Astrocyte (in vitro differentiated cells and primary cell): ENCODE measurements around the gene SUSD6. TPM values are rescaled to one million over a fixed set of nuclear protein-coding genes. Genes with fewer than 3 reads are reported as not detected.

Source experiments
- DNase-seq: peaks from one replicate; pipeline ENCODE4 v3.0.0-alpha.2; 2010; ENCODE audit warnings: low read depth
- FAIRE-seq: peaks from 2 replicates; lab custom pipeline; 2011; peaks lifted over from hg19 to GRCh38; lab: Jason Lieb, UNC
- H2AFZ ChIP-seq: 2 replicates; pipeline ENCODE4 v1.6.0; 2012; ENCODE audit warnings: low read depth, low read length, inconsistent platforms
- H3K27ac ChIP-seq: 2 replicates; pipeline ENCODE4 v1.5.1; 2011; ENCODE audit warnings: low read depth, low read length, inconsistent platforms
- H3K27me3 ChIP-seq: 2 replicates; pipeline ENCODE4 v1.6.0; 2011; ENCODE audit warnings: low read length, inconsistent platforms; ENCODE audit not compliant: insufficient read depth
- H3K36me3 ChIP-seq: 2 replicates; pipeline ENCODE4 v1.5.1; 2011; ENCODE audit warnings: low read length, inconsistent platforms; ENCODE audit not compliant: insufficient read depth
- H3K4me1 ChIP-seq: 2 replicates; pipeline ENCODE4 v1.5.1; 2011; ENCODE audit warnings: low read length, inconsistent platforms; ENCODE audit not compliant: insufficient read depth
- H3K4me2 ChIP-seq: 2 replicates; pipeline ENCODE4 v1.6.0; 2012; ENCODE audit warnings: low read length, inconsistent platforms
- H3K4me3 ChIP-seq: 2 replicates; pipeline ENCODE4 v1.5.1; 2011; ENCODE audit warnings: low read depth, mild to moderate bottlenecking, low read length, inconsistent platforms; ENCODE audit not compliant: insufficient read depth
- H3K79me2 ChIP-seq: 2 replicates; pipeline ENCODE4 v1.6.0; 2012; ENCODE audit warnings: mild to moderate bottlenecking, low read length, inconsistent platforms; ENCODE audit not compliant: insufficient read depth
- H3K9ac ChIP-seq: 2 replicates; pipeline ENCODE4 v1.6.0; 2012; ENCODE audit warnings: mild to moderate bottlenecking, low read length, inconsistent platforms
- H3K9me3 ChIP-seq: 2 replicates; pipeline ENCODE4 v1.5.1; 2012; ENCODE audit warnings: low read depth, mild to moderate bottlenecking, low read length, inconsistent platforms; ENCODE audit not compliant: insufficient read depth
- H4K20me1 ChIP-seq: 2 replicates; pipeline ENCODE4 v1.6.0; 2012; ENCODE audit warnings: low read length, inconsistent platforms; ENCODE audit not compliant: insufficient read depth
- H3K27ac Mint-ChIP-seq: one replicate; pipeline ENCODE4 v1.8.0; 2021; ENCODE audit warnings: mild to moderate bottlenecking, mixed read lengths; ENCODE audit not compliant: unreplicated experiment
- H3K27me3 Mint-ChIP-seq: one replicate; pipeline ENCODE4 v1.8.0; 2021; ENCODE audit warnings: low read depth, mixed read lengths; ENCODE audit not compliant: unreplicated experiment
- H3K36me3 Mint-ChIP-seq: one replicate; pipeline ENCODE4 v1.8.0; 2021; ENCODE audit warnings: low read depth, mixed read lengths; ENCODE audit not compliant: unreplicated experiment
- H3K4me1 Mint-ChIP-seq: one replicate; pipeline ENCODE4 v1.8.0; 2021; ENCODE audit warnings: low read depth, mixed read lengths; ENCODE audit not compliant: unreplicated experiment
- H3K4me3 Mint-ChIP-seq: one replicate; pipeline ENCODE4 v1.8.0; 2021; ENCODE audit warnings: mild to moderate bottlenecking, moderate library complexity, mixed read lengths; ENCODE audit not compliant: unreplicated experiment
- H3K9me3 Mint-ChIP-seq: one replicate; pipeline ENCODE4 v1.8.0; 2021; ENCODE audit warnings: mild to moderate bottlenecking, mixed read lengths; ENCODE audit not compliant: unreplicated experiment
- CTCF ChIP-seq: IDR thresholded peaks from 2 replicates; pipeline ENCODE4 v1.5.1; 2011; ENCODE audit warnings: low read depth, mild to moderate bottlenecking, inconsistent platforms, low read length, moderate library complexity; ENCODE audit not compliant: insufficient read depth
- EZH2 ChIP-seq: IDR thresholded peaks from 2 replicates; pipeline ENCODE4 v1.6.1; 2012; ENCODE audit warnings: mild to moderate bottlenecking, low read length, inconsistent platforms; ENCODE audit not compliant: insufficient read depth
- total RNA-seq: library from RNA; stranded (reverse); gene quantifications from 2 replicates; pipeline ENCODE4 v1.2.1, GENCODE V29; 2021

SUSD6 gene
- total RNA-seq, 1 donor from 2014 or later, result 25.6 TPM

GRCh38 chr14:69669375-69669774 lies 58.0 kb downstream of the SUSD6 start:
- Histone ChIP-seq H2AFZ (no peak overlapping the region), H3K79me2 (peaks cover 78% of the 10 kb centered on the region), H4K20me1 (peaks cover 89% of the 10 kb centered on the region), H3K9ac (no peak overlapping the region), H3K27ac (no peak overlapping the region), H3K9me3 (no peaks in the 10 kb centered on the region), H3K4me1 (peaks cover 16% of the 10 kb centered on the region), H3K27me3 (no peaks in the 10 kb centered on the region), H3K4me2 (no peak overlapping the region), H3K4me3 (no peak overlapping the region), H3K36me3 (no peaks in the 10 kb centered on the region)
- TF ChIP-seq CTCF (no peak), EZH2 (no peak)
- Mint-ChIP-seq H3K36me3 (peaks cover 13% of the 10 kb centered on the region), H3K9me3 (no peaks in the 10 kb centered on the region), H3K4me3 (no peak overlapping the region), H3K27ac (peak overlapping the region; percentile 75), H3K4me1 (peaks cover 29% of the 10 kb centered on the region), H3K27me3 (no peaks in the 10 kb centered on the region)
- no peak for DNase-seq
- FAIRE-seq, result no peak

- DNase-seq (peak; percentile 61), FAIRE-seq (no peak)
- Histone ChIP-seq H3K27ac (no peak overlapping the region), H3K9me3 (no peaks in the 10 kb centered on the region), H3K4me3 (no peak overlapping the region), H3K9ac (no peak overlapping the region), H3K79me2 (peaks cover 78% of the 10 kb centered on the region), H4K20me1 (peaks cover 89% of the 10 kb centered on the region), H3K4me2 (no peak overlapping the region), H3K4me1 (peaks cover 21% of the 10 kb centered on the region), H3K36me3 (no peaks in the 10 kb centered on the region), H3K27me3 (no peaks in the 10 kb centered on the region), H2AFZ (no peak overlapping the region)
- TF ChIP-seq EZH2, result no peak
- TF ChIP-seq CTCF, result no peak
- H3K27ac Mint-ChIP-seq, result no peak overlapping the region
- H3K36me3 Mint-ChIP-seq, result peaks cover 15% of the 10 kb centered on the region
- no peaks in the 10 kb centered on the region for H3K9me3 Mint-ChIP-seq
- H3K4me1 Mint-ChIP-seq, result peaks cover 29% of the 10 kb centered on the region
- H3K27me3 Mint-ChIP-seq, result no peaks in the 10 kb centered on the region
- H3K4me3 Mint-ChIP-seq, result no peak overlapping the region
Measured at GRCh38 chr14:69670093-69670492, 58.7 kb downstream of the SUSD6 start.

- no peaks in the 10 kb centered on the region for H3K27me3 Mint-ChIP-seq
- no peaks in the 10 kb centered on the region for H3K27me3 ChIP-seq
- no peaks in the 10 kb centered on the region for H3K9me3 Mint-ChIP-seq
- no peak overlapping the region for H3K9ac ChIP-seq
- H2AFZ ChIP-seq, result no peak overlapping the region
- H3K79me2 ChIP-seq, result peaks cover 79% of the 10 kb centered on the region
- H3K4me3 ChIP-seq, result no peak overlapping the region
- H4K20me1 ChIP-seq, result peaks cover 92% of the 10 kb centered on the region
- peaks cover 14% of the 10 kb centered on the region for H3K4me1 ChIP-seq
- no peak overlapping the region for H3K27ac ChIP-seq
- H3K27ac Mint-ChIP-seq, result no peak overlapping the region
- no peaks in the 10 kb centered on the region for H3K9me3 ChIP-seq
- TF ChIP-seq CTCF (no peak), EZH2 (no peak)
- H3K36me3 ChIP-seq, result no peaks in the 10 kb centered on the region
- peaks cover 15% of the 10 kb centered on the region for H3K36me3 Mint-ChIP-seq
- FAIRE-seq, result no peak
- no peak overlapping the region for H3K4me3 Mint-ChIP-seq
- DNase-seq, result no peak
- no peak overlapping the region for H3K4me2 ChIP-seq
- peaks cover 18% of the 10 kb centered on the region for H3K4me1 Mint-ChIP-seq
Measured at GRCh38 chr14:69671365-69672030, 60.1 kb downstream of the SUSD6 start.
